Gastroesophageal sphincter (tissue), 3 donors: ENCODE results near the gene MAN1C1.

Experiments used
- CTCF ChIP-seq, 4 experiments: fragments of 200-600 bp in 2 of 4; fragments of 450-650 bp in 2 of 4; sonication (generic) in 1 of 4; IDR thresholded peaks; one replicate each; pipeline ENCODE4 v1.5.1; 2017 to 2019; ENCODE audit warnings: antibody characterized with exemption in 4 of 4, mild to moderate bottlenecking in 2 of 4, moderate library complexity in 2 of 4
- EP300 ChIP-seq: sonication (generic); formaldehyde crosslinking; IDR thresholded peaks from one replicate; pipeline ENCODE4 v1.6.1; 2017; ENCODE audit warnings: antibody characterized with exemption, mild to moderate bottlenecking
- POLR2A ChIP-seq, 2 donors: fragments of 450-650 bp; IDR thresholded peaks; one replicate each; pipeline ENCODE4 v1.6.1; 2017; ENCODE audit warnings: antibody characterized with exemption in 2 of 2, mild to moderate bottlenecking in 2 of 2, moderate library complexity in 1 of 2
- POLR2AphosphoS5 ChIP-seq: sonication (generic); formaldehyde crosslinking; IDR thresholded peaks from one replicate; pipeline ENCODE4 v1.6.1; 2017; ENCODE audit warnings: antibody characterized with exemption

DNA sequence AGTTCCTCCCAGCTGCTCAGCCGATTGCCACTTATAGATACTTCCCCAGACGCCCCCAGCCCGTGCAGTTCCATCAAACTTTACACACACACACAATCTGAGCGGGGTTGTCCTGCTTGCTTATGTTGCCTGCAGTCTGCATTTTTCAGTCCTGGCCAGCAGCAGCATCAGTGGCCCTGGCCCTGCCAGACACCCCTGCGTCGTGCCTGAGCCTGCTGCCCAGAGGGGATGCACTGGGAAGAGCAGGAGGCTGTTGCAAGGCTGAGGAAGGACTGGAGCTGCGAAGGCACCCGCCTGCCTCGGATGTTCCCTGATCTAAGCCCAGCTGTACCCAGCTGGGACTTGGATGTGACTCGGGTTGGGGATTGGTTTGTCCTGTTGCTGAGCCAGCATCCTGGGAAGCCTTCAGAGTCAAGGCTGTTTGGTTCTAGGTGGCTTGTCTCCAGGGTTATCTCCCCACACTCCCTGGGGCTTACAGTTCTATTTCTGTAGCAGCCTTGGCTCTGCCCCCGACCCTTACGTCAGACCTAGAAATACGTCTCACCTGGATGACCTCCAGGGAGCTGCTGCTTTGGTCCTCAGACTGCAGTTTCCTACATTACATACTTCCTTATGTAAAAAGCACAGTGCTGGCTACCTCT is 42.3 kb downstream of the MAN1C1 start:
- TF ChIP-seq CTCF (IDR thresholded peaks at IDR 0.05) (no peak), EP300 (no peak), POLR2AphosphoS5 (peak; percentile 66), POLR2A (IDR thresholded peaks at IDR 0.05) (no peak)
